ENCODE results near the gene GLYR1. TPM values are rescaled to one million over a fixed set of nuclear protein-coding genes. Genes with fewer than 3 reads are reported as not detected.

Gene GLYR1
- total and polyA plus RNA-seq, 4 donors: 18.1 to 50.2 (median 40.6) TPM

- TF ChIP-seq FOXA2 (IDR thresholded peaks at IDR 0.05): no peak
These were observed 43.6 kb upstream of the GLYR1 start (continued) for GRCh38 chr16:4890686-4891085.

- Histone ChIP-seq H3K27ac (ENCODE audit: low read depth in 1 of 2, low read length in 2 of 2) (no peak overlapping the region), H3K4me3 (ENCODE audit: low read depth in 1 of 3, low read length in 3 of 3) (no peak overlapping the region), H3K27me3 (ENCODE audit: control insufficient read depth in 4 of 4, insufficient read depth in 4 of 4, low read length in 3 of 4) (no peaks in the 10 kb centered on the region), H3K36me3 (ENCODE audit: control insufficient read depth in 4 of 4, insufficient read depth in 3 of 4, low read depth in 1 of 4, low read length in 3 of 4) (peaks cover 11 to 75% (median 44%) of the 10 kb centered on the region in 4 donors), H3K4me1 (ENCODE audit: control insufficient read depth in 4 of 4, insufficient read depth in 4 of 4, low read length in 3 of 4) (peaks cover 0 to 7% (median 5%) of the 10 kb centered on the region in 4 donors), H3K9me3 (ENCODE audit: control insufficient read depth in 4 of 4, low read length in 3 of 4) (no peaks in the 10 kb centered on the region), H3K9ac (ENCODE audit: low read depth in 1 of 2, low read length in 2 of 2) (no peak overlapping the region)
- TF ChIP-seq REST (IDR thresholded peaks at IDR 0.05) (no peak), RAD21 (IDR thresholded peaks at IDR 0.05) (no peak), GABPA (IDR thresholded peaks at IDR 0.05 in 1 of 2, conservative IDR thresholded peaks at IDR 0.05 in 1 of 2) (no peak), ZBTB33 (IDR thresholded peaks at IDR 0.05) (no peak), NR2F2 (IDR thresholded peaks at IDR 0.05) (no peak), MAX (IDR thresholded peaks at IDR 0.05) (no peak), JUND (IDR thresholded peaks at IDR 0.05) (no peak), ATF3 (IDR thresholded peaks at IDR 0.05) (no peak), TAF1 (conservative IDR thresholded peaks at IDR 0.05) (no peak), HNF4G (IDR thresholded peaks at IDR 0.05) (no peak), FOXA2 (IDR thresholded peaks at IDR 0.05) (no peak), YY1 (IDR thresholded peaks at IDR 0.05) (no peak)
- 91% methylated on average over 11 of the region's 11 CpGs for WGBS
- no peak for DNase-seq (ENCODE audit: low spot score)
These were observed 42.9 kb upstream of the GLYR1 start for GRCh38 chr16:4890026-4890425.

GRCh38 chr16:4888428-4889135, 41.5 kb upstream of the GLYR1 start:
- H3K4me3 ChIP-seq (ENCODE audit: low read depth in 1 of 3, low read length in 3 of 3): no peak overlapping the region
- peaks cover 0 to 7% (median 5%) of the 10 kb centered on the region in 4 donors for H3K4me1 ChIP-seq (ENCODE audit: control insufficient read depth in 4 of 4, insufficient read depth in 4 of 4, low read length in 3 of 4)
- H3K9ac ChIP-seq (ENCODE audit: low read depth in 1 of 2, low read length in 2 of 2): no peak overlapping the region
- no peaks in the 10 kb centered on the region for H3K27me3 ChIP-seq (ENCODE audit: control insufficient read depth in 4 of 4, insufficient read depth in 4 of 4, low read length in 3 of 4)
- TF ChIP-seq HNF4A (conservative IDR thresholded peaks at IDR 0.05) (peak in 1 of 2 donors; percentile 36), GABPA (IDR thresholded peaks at IDR 0.05 in 1 of 2, conservative IDR thresholded peaks at IDR 0.05 in 1 of 2) (no peak), RXRA (IDR thresholded peaks at IDR 0.05) (peak in 1 of 2 donors; percentile 49), FOXA2 (IDR thresholded peaks at IDR 0.05) (peak; percentile 73), FOXA1 (IDR thresholded peaks at IDR 0.05) (peak; percentile 57)
- H3K36me3 ChIP-seq (ENCODE audit: control insufficient read depth in 4 of 4, insufficient read depth in 3 of 4, low read depth in 1 of 4, low read length in 3 of 4): peaks cover 19 to 78% (median 54%) of the 10 kb centered on the region in 4 donors
- DNase-seq (ENCODE audit: low spot score): no peak
- H3K9me3 ChIP-seq (ENCODE audit: control insufficient read depth in 4 of 4, low read length in 3 of 4): no peaks in the 10 kb centered on the region
- 45% methylated on average over 9 of the region's 9 CpGs for WGBS
- H3K27ac ChIP-seq (ENCODE audit: low read depth in 1 of 2, low read length in 2 of 2): peak overlapping the region; percentile 33 to 46
